Activated T-helper 1 cell treated with anti-CD3 and anti-CD28 coated beads, Interleukin-2, amount 50 U/mL, for 16 hours (primary cell): ENCODE measurements around the gene FGF1.
A peak's percentile ranks its signal among the peaks of the same experiment; 100 is the strongest.
"Not testable (repeated sequence)": the region's sequence is repeated elsewhere in the genome, so short reads cannot be mapped to it uniquely, and the experiment has no call there.

Source experiments
- DNase-seq, 2 donors: peaks; one replicate each; pipeline ENCODE4 v3.0.0-alpha.2; 2020; ENCODE audit warnings: low read depth in 1 of 2, low spot score in 1 of 2

The FGF1 gene

GRCh38 chr5:142671266-142671665 is 14.6 kb downstream of the FGF1 start:
- no peak for DNase-seq

- no peak for DNase-seq
These were observed 15.1 kb downstream of the FGF1 start for GRCh38 chr5:142670804-142671203.

GRCh38 chr5:142669477-142669876 is 16.4 kb downstream of the FGF1 start:
- no peak for DNase-seq

GRCh38 chr5:142668336-142668735 is 17.6 kb downstream of the FGF1 start:
- no peak for DNase-seq

GRCh38 chr5:142667831-142668230 is 18.1 kb downstream of the FGF1 start:
- no peak for DNase-seq

- DNase-seq = no peak
These were observed 21.3 kb downstream of the FGF1 start for GRCh38 chr5:142664636-142665035.

- DNase-seq = no peak
These were observed 21.8 kb downstream of the FGF1 start for GRCh38 chr5:142664067-142664466.

GRCh38 chr5:142663246-142663645 is 22.6 kb downstream of the FGF1 start:
- no peak for DNase-seq

- no peak for DNase-seq
These were observed 23.9 kb downstream of the FGF1 start for GRCh38 chr5:142661957-142662356.

GRCh38 chr5:142661143-142661542 is 24.7 kb downstream of the FGF1 start:
- no peak for DNase-seq

GRCh38 chr5:142660731-142661130 is 25.2 kb downstream of the FGF1 start:
- no peak for DNase-seq

- DNase-seq = no peak
These were observed 25.7 kb downstream of the FGF1 start for GRCh38 chr5:142660196-142660595.

- DNase-seq = no peak
These were observed 26.5 kb downstream of the FGF1 start for GRCh38 chr5:142659405-142659804.

- DNase-seq = no peak
These were observed 27.6 kb downstream of the FGF1 start for GRCh38 chr5:142658278-142658677.

- DNase-seq = no peak
These were observed 28.4 kb downstream of the FGF1 start for GRCh38 chr5:142657446-142657845.

- DNase-seq = peak; percentile 35 to 52
These were observed 30.3 kb downstream of the FGF1 start for GRCh38 chr5:142655339-142656267.

- no peak for DNase-seq
These were observed 31.3 kb downstream of the FGF1 start for GRCh38 chr5:142654578-142655058.

GRCh38 chr5:142653321-142653720 is 32.6 kb downstream of the FGF1 start:
- no peak for DNase-seq

GRCh38 chr5:142652563-142652962 is 33.3 kb downstream of the FGF1 start:
- DNase-seq = no peak

- no peak for DNase-seq
These were observed 35.0 kb downstream of the FGF1 start for GRCh38 chr5:142650881-142651280.

- no peak for DNase-seq
These were observed 35.8 kb downstream of the FGF1 start for GRCh38 chr5:142650060-142650459.

GRCh38 chr5:142648108-142648507 is 37.8 kb downstream of the FGF1 start:
- not testable (repeated sequence) for DNase-seq

- DNase-seq = no peak
These were observed 40.4 kb downstream of the FGF1 start for GRCh38 chr5:142645456-142645855.
